Sigmoid colon (tissue), 4 donors: ENCODE data around the gene TM9SF3.
A peak's percentile ranks its signal among the peaks of the same experiment; 100 is the strongest.

ENCODE experiments used
- CTCF ChIP-seq, 4 experiments: fragments of 450-650 bp in 3 of 4; fragments of 200-600 bp in 1 of 4; IDR thresholded peaks; one replicate each; pipeline ENCODE4 v1.5.1; 2016 to 2019; ENCODE audit warnings: antibody characterized with exemption in 4 of 4, mild to moderate bottlenecking in 3 of 4, moderate library complexity in 2 of 4
- POLR2A ChIP-seq, 2 donors: fragments of 450-650 bp; IDR thresholded peaks; one replicate each; pipeline ENCODE4 v1.6.1; 2016; ENCODE audit warnings: antibody characterized with exemption in 2 of 2, mild to moderate bottlenecking in 2 of 2, moderate library complexity in 2 of 2
- POLR2AphosphoS5 ChIP-seq, 4 donors: sonication (generic); formaldehyde crosslinking; IDR thresholded peaks; one replicate each; pipeline ENCODE4 v1.6.1; 2017; ENCODE audit warnings: antibody characterized with exemption in 4 of 4

GRCh38 chr10:96513698-96514561, 72.9 kb downstream of the TM9SF3 start, which contains the start of gene TLL2:
- TF ChIP-seq POLR2AphosphoS5 (IDR thresholded peaks at IDR 0.05) (peak in 3 of 4 donors; percentile 44 to 72 (median 58)), CTCF (IDR thresholded peaks at IDR 0.05) (peak; percentile 60 to 80 (median 73)), POLR2A (IDR thresholded peaks at IDR 0.05) (no peak)
